Vagina (tissue), 2 donors: Measurements from ENCODE around the gene ALKBH6. TPM values are rescaled to one million over a fixed set of nuclear protein-coding genes. Genes with fewer than 3 reads are reported as not detected.

Experiments
- DNase-seq, 2 donors: peaks; one replicate each; pipeline ENCODE4 v3.0.0-alpha.2; 2017; ENCODE audit errors: extremely low spot score in 2 of 2
- H3K27ac ChIP-seq: fragments of 200-600 bp; sonication (generic); one replicate; pipeline ENCODE4 v1.5.1; 2019
- H3K27me3 ChIP-seq: fragments of 200-600 bp; sonication (generic); one replicate; pipeline ENCODE4 v1.5.1; 2019
- H3K36me3 ChIP-seq, 2 donors: fragments of 200-600 bp; sonication (generic); one replicate each; pipeline ENCODE4 v1.5.1; 2017 to 2019
- H3K4me1 ChIP-seq: fragments of 200-600 bp; sonication (generic); one replicate; pipeline ENCODE4 v1.5.1; 2019
- H3K4me3 ChIP-seq, 2 donors: fragments of 200-600 bp; sonication (generic); 1 replicate in 1 of 2; 2 replicates in 1 of 2; pipeline ENCODE4 v1.5.1; 2016 to 2019
- H3K9me3 ChIP-seq: fragments of 200-600 bp; sonication (generic); one replicate; pipeline ENCODE4 v1.5.1; 2019
- CTCF ChIP-seq, 3 experiments: fragments of 450-650 bp in 2 of 3; fragments of 200-600 bp in 1 of 3; sonication (generic) in 1 of 3; IDR thresholded peaks; one replicate each; pipeline ENCODE4 v1.5.1; 2017 to 2019; ENCODE audit warnings: antibody characterized with exemption in 3 of 3, mild to moderate bottlenecking in 2 of 3, moderate library complexity in 2 of 3
- POLR2A ChIP-seq, 2 donors: fragments of 450-650 bp; IDR thresholded peaks; one replicate each; pipeline ENCODE4 v1.6.1; 2017; ENCODE audit warnings: antibody characterized with exemption in 2 of 2, mild to moderate bottlenecking in 2 of 2, moderate library complexity in 2 of 2
- POLR2AphosphoS5 ChIP-seq, 2 donors: sonication (generic); formaldehyde crosslinking; IDR thresholded peaks; one replicate each; pipeline ENCODE4 v1.9.0; 2017; ENCODE audit warnings: antibody characterized with exemption in 2 of 2, mild to moderate bottlenecking in 2 of 2, low read depth in 1 of 2; ENCODE audit not compliant: insufficient read depth in 1 of 2
- intact Hi-C: fragments of 100-400 bp; cut with DNase I; formaldehyde crosslinking; loops from one replicate; pipeline ENCODE4 v1.15.1; 2023
- total RNA-seq: library from RNA; depleted of rRNA; stranded (reverse); fragments of >200 nt; gene quantifications from one replicate; pipeline ENCODE4 v1.2.3, GENCODE V29; 2016

ALKBH6 gene
- total RNA-seq, 1 donor from 2014 or later: 21.9 TPM

GRCh38 chr19:35991731-35992450 is 22.1 kb downstream of the ALKBH6 start:
- Histone ChIP-seq H3K9me3 (no peaks in the 10 kb centered on the region), H3K27me3 (no peaks in the 10 kb centered on the region), H3K36me3 (no peaks in the 10 kb centered on the region), H3K4me3 (no peak overlapping the region), H3K27ac (no peak overlapping the region), H3K4me1 (peaks cover 36% of the 10 kb centered on the region)
- no peak for DNase-seq
- intact Hi-C loops: no loop called here
- TF ChIP-seq CTCF (IDR thresholded peaks at IDR 0.05): no peak
- TF ChIP-seq POLR2A (IDR thresholded peaks at IDR 0.05): no peak
- no peak for TF ChIP-seq POLR2AphosphoS5 (IDR thresholded peaks at IDR 0.05; ENCODE audit: insufficient read depth in 1 of 2, low read depth in 1 of 2)

- Histone ChIP-seq H3K4me3 (no peak overlapping the region), H3K27me3 (no peaks in the 10 kb centered on the region), H3K9me3 (no peaks in the 10 kb centered on the region), H3K36me3 (no peaks in the 10 kb centered on the region), H3K4me1 (peaks cover 32% of the 10 kb centered on the region), H3K27ac (no peak overlapping the region)
- intact Hi-C loops: no loop called here
- no peak for DNase-seq
- TF ChIP-seq CTCF (IDR thresholded peaks at IDR 0.05) (no peak), POLR2AphosphoS5 (IDR thresholded peaks at IDR 0.05; ENCODE audit: insufficient read depth in 1 of 2, low read depth in 1 of 2) (no peak), POLR2A (IDR thresholded peaks at IDR 0.05) (no peak)
Observed at GRCh38 chr19:35990771-35991730, 23.0 kb downstream of the ALKBH6 start.

GRCh38 chr19:35990156-35990555 is 23.9 kb downstream of the ALKBH6 start:
- peaks cover 23% of the 10 kb centered on the region for H3K4me1 ChIP-seq
- TF ChIP-seq CTCF (IDR thresholded peaks at IDR 0.05): no peak
- TF ChIP-seq POLR2AphosphoS5 (IDR thresholded peaks at IDR 0.05; ENCODE audit: insufficient read depth in 1 of 2, low read depth in 1 of 2): no peak
- no peak for TF ChIP-seq POLR2A (IDR thresholded peaks at IDR 0.05)
- no peaks in the 10 kb centered on the region for H3K9me3 ChIP-seq
- H3K27ac ChIP-seq: no peak overlapping the region
- intact Hi-C loops: no loop called here
- H3K36me3 ChIP-seq: no peaks in the 10 kb centered on the region
- DNase-seq: no peak
- no peaks in the 10 kb centered on the region for H3K27me3 ChIP-seq
- H3K4me3 ChIP-seq: no peak overlapping the region

GRCh38 chr19:35988824-35989223 is 25.2 kb downstream of the ALKBH6 start:
- no peaks in the 10 kb centered on the region for H3K9me3 ChIP-seq
- H3K4me1 ChIP-seq: peaks cover 15% of the 10 kb centered on the region
- H3K4me3 ChIP-seq: no peak overlapping the region
- intact Hi-C loops: no loop called here
- H3K27me3 ChIP-seq: no peaks in the 10 kb centered on the region
- H3K36me3 ChIP-seq: no peaks in the 10 kb centered on the region
- no peak overlapping the region for H3K27ac ChIP-seq
- DNase-seq: no peak
- TF ChIP-seq CTCF (IDR thresholded peaks at IDR 0.05): no peak
- TF ChIP-seq POLR2AphosphoS5 (IDR thresholded peaks at IDR 0.05; ENCODE audit: insufficient read depth in 1 of 2, low read depth in 1 of 2): no peak

- DNase-seq: no peak
- no peaks in the 10 kb centered on the region for H3K9me3 ChIP-seq
- no peaks in the 10 kb centered on the region for H3K27me3 ChIP-seq
Observed at GRCh38 chr19:35987571-35987896, 26.5 kb downstream of the ALKBH6 start.

More at GRCh38 chr19:35987571-35987896, 26.5 kb downstream of the ALKBH6 start:
- no peak for TF ChIP-seq POLR2AphosphoS5 (IDR thresholded peaks at IDR 0.05; ENCODE audit: insufficient read depth in 1 of 2, low read depth in 1 of 2)
- no peak for TF ChIP-seq CTCF (IDR thresholded peaks at IDR 0.05)
- TF ChIP-seq POLR2A (IDR thresholded peaks at IDR 0.05): no peak
- peaks cover 11% of the 10 kb centered on the region for H3K4me1 ChIP-seq
- intact Hi-C loops: no loop called here
- H3K27ac ChIP-seq: no peak overlapping the region
- H3K4me3 ChIP-seq: peak overlapping the region; percentile 33 to 42
- no peaks in the 10 kb centered on the region for H3K36me3 ChIP-seq
